NCI-H2029 (cell line): Measurements from ENCODE around the gene OR51A7.
"Not testable (repeated sequence)": the region's sequence is repeated elsewhere in the genome, so short reads cannot be mapped to it uniquely, and the experiment has no call there.

Source experiments
- DNase-seq: peaks from one replicate; lab custom pipeline; 2025; lab: John Stamatoyannopoulos, UW

Gene OR51A7

GRCh38 chr11:4955613-4956012 lies 52.0 kb downstream of the OR51A7 start, which contains the start of gene OR51A2:
TSS of gene OR51A2 (minus strand) at chr11:4955713. CDS start at chr11:4955713, 0 bp downstream.
- DNase-seq, result not testable (repeated sequence)

- no peak for DNase-seq
Measured at GRCh38 chr11:4957396-4957795, 53.8 kb downstream of the OR51A7 start.
